Suprapubic skin (tissue), 4 donors: ENCODE results near the gene CCDC148. TPM values are rescaled to one million over a fixed set of nuclear protein-coding genes. Genes with fewer than 3 reads are reported as not detected.

Source experiments
- DNase-seq, 2 donors: peaks; one replicate each; pipeline ENCODE4 v3.0.0-alpha.2; 2019; ENCODE audit warnings: low spot score in 2 of 2
- H3K27ac ChIP-seq: fragments of 200-600 bp; sonication (generic); one replicate; pipeline ENCODE4 v1.5.1; 2019
- H3K27me3 ChIP-seq: fragments of 200-600 bp; sonication (generic); one replicate; pipeline ENCODE4 v1.5.1; 2019
- H3K36me3 ChIP-seq: fragments of 200-600 bp; sonication (generic); one replicate; pipeline ENCODE4 v1.5.1; 2019
- H3K4me1 ChIP-seq: fragments of 200-600 bp; sonication (generic); one replicate; pipeline ENCODE4 v1.5.1; 2019
- H3K4me3 ChIP-seq: fragments of 200-600 bp; sonication (generic); one replicate; pipeline ENCODE4 v1.5.1; 2019; ENCODE audit warnings: mild to moderate bottlenecking
- H3K9me3 ChIP-seq: fragments of 200-600 bp; sonication (generic); one replicate; pipeline ENCODE4 v1.5.1; 2019
- CTCF ChIP-seq, 2 donors: fragments of 200-600 bp in 1 of 2; fragments of 450-650 bp in 1 of 2; sonication (generic) in 1 of 2; IDR thresholded peaks; one replicate each; pipeline ENCODE4 v1.5.1; 2016 to 2019; ENCODE audit warnings: antibody characterized with exemption in 2 of 2, mild to moderate bottlenecking in 1 of 2, moderate library complexity in 1 of 2
- EP300 ChIP-seq: sonication (generic); formaldehyde crosslinking; IDR thresholded peaks from one replicate; pipeline ENCODE4 v1.6.1; 2017; ENCODE audit warnings: antibody characterized with exemption
- POLR2A ChIP-seq, 2 donors: fragments of 450-650 bp; IDR thresholded peaks; one replicate each; pipeline ENCODE4 v1.6.1; 2017; ENCODE audit warnings: antibody characterized with exemption in 2 of 2, mild to moderate bottlenecking in 2 of 2, moderate library complexity in 2 of 2
- POLR2AphosphoS5 ChIP-seq, 3 donors: sonication (generic); formaldehyde crosslinking; IDR thresholded peaks; one replicate each; pipeline ENCODE4 v1.6.1; 2017; ENCODE audit warnings: antibody characterized with exemption in 3 of 3
- WGBS: methylation state at CpG from one replicate; pipeline ENCODE4 v1.1.5; 2018; 5-methylcytosine and 5-hydroxymethylcytosine counted together
- total RNA-seq, 4 donors: library from RNA; depleted of rRNA; stranded (reverse); fragments of >200 nt; gene quantifications; one replicate each; pipeline ENCODE4 v1.1.0, GENCODE V29; 2016

CCDC148 gene
- total RNA-seq, 4 donors from 2014 or later = 0.29 to 0.72 (median 0.42) TPM; not detected in 1

- Histone ChIP-seq H3K9me3 (no peaks in the 10 kb centered on the region), H3K4me3 (no peak overlapping the region), H3K4me1 (peaks cover 37% of the 10 kb centered on the region), H3K27ac (no peak overlapping the region), H3K27me3 (no peaks in the 10 kb centered on the region), H3K36me3 (no peaks in the 10 kb centered on the region)
- whole genome bisulfite sequencing = 58% methylated on average over 3 of the region's 3 CpGs
- no peak for TF ChIP-seq EP300
- no peak for TF ChIP-seq POLR2A (IDR thresholded peaks at IDR 0.05)
- no peak for TF ChIP-seq CTCF (IDR thresholded peaks at IDR 0.05)
- no peak for TF ChIP-seq POLR2AphosphoS5 (IDR thresholded peaks at IDR 0.05)
- DNase-seq = no peak
Measured at GRCh38 chr2:158496986-158497385, 40.4 kb upstream of the CCDC148 start.

GRCh38 chr2:158495175-158495574 is 38.6 kb upstream of the CCDC148 start:
- Histone ChIP-seq H3K36me3 (no peaks in the 10 kb centered on the region), H3K4me1 (peaks cover 27% of the 10 kb centered on the region), H3K4me3 (no peak overlapping the region), H3K27me3 (no peaks in the 10 kb centered on the region), H3K9me3 (no peaks in the 10 kb centered on the region), H3K27ac (no peak overlapping the region)
- TF ChIP-seq EP300 = no peak
- DNase-seq = no peak
- WGBS = 77% methylated on average over 5 of the region's 5 CpGs

GRCh38 chr2:158493458-158493857 is 36.9 kb upstream of the CCDC148 start:
- no peak overlapping the region for H3K27ac ChIP-seq
- DNase-seq = no peak
- TF ChIP-seq POLR2AphosphoS5 (IDR thresholded peaks at IDR 0.05) (no peak), CTCF (IDR thresholded peaks at IDR 0.05) (no peak)
- no peaks in the 10 kb centered on the region for H3K27me3 ChIP-seq
- H3K9me3 ChIP-seq = no peaks in the 10 kb centered on the region
- H3K36me3 ChIP-seq = no peaks in the 10 kb centered on the region
- WGBS = 84% methylated on average over 2 of the region's 2 CpGs
- no peak overlapping the region for H3K4me3 ChIP-seq
- peaks cover 33% of the 10 kb centered on the region for H3K4me1 ChIP-seq

- no peaks in the 10 kb centered on the region for H3K27me3 ChIP-seq
- no peaks in the 10 kb centered on the region for H3K9me3 ChIP-seq
- no peak overlapping the region for H3K4me3 ChIP-seq
- TF ChIP-seq POLR2A (IDR thresholded peaks at IDR 0.05) (no peak), POLR2AphosphoS5 (IDR thresholded peaks at IDR 0.05) (no peak), EP300 (no peak), CTCF (IDR thresholded peaks at IDR 0.05) (no peak)
- H3K36me3 ChIP-seq = no peaks in the 10 kb centered on the region
- 96% methylated on average over 4 of the region's 4 CpGs for WGBS
- DNase-seq = no peak
- peaks cover 38% of the 10 kb centered on the region for H3K4me1 ChIP-seq
- no peak overlapping the region for H3K27ac ChIP-seq
Measured at GRCh38 chr2:158491072-158491471, 34.5 kb upstream of the CCDC148 start.

GRCh38 chr2:158489366-158490112 is 33.0 kb upstream of the CCDC148 start:
- H3K4me1 ChIP-seq = peaks cover 29% of the 10 kb centered on the region
- no peaks in the 10 kb centered on the region for H3K27me3 ChIP-seq
- no peak overlapping the region for H3K4me3 ChIP-seq
- H3K36me3 ChIP-seq = no peaks in the 10 kb centered on the region
- H3K27ac ChIP-seq = no peak overlapping the region
- H3K9me3 ChIP-seq = no peaks in the 10 kb centered on the region
- TF ChIP-seq POLR2AphosphoS5 (IDR thresholded peaks at IDR 0.05) (no peak), EP300 (no peak)
- 68% methylated on average over 6 of the region's 6 CpGs for WGBS
- no peak for DNase-seq

- WGBS = 64% methylated on average over 2 of the region's 2 CpGs
Measured at GRCh38 chr2:158488442-158489216, 32.1 kb upstream of the CCDC148 start.

More at GRCh38 chr2:158488442-158489216, 32.1 kb upstream of the CCDC148 start:
- Histone ChIP-seq H3K4me1 (peaks cover 28% of the 10 kb centered on the region), H3K4me3 (no peak overlapping the region), H3K36me3 (no peaks in the 10 kb centered on the region), H3K27me3 (no peaks in the 10 kb centered on the region), H3K9me3 (no peaks in the 10 kb centered on the region), H3K27ac (no peak overlapping the region)
- DNase-seq = no peak
- TF ChIP-seq EP300 (no peak), POLR2AphosphoS5 (IDR thresholded peaks at IDR 0.05) (no peak), CTCF (IDR thresholded peaks at IDR 0.05) (no peak), POLR2A (IDR thresholded peaks at IDR 0.05) (no peak)
